Measurements from ENCODE around the gene TBC1D1. TPM values are rescaled to one million over a fixed set of nuclear protein-coding genes. Genes with fewer than 3 reads are reported as not detected.

TBC1D1 gene
- total RNA-seq, 1 experiment from 2014 or later, result 56.0 TPM

DNA sequence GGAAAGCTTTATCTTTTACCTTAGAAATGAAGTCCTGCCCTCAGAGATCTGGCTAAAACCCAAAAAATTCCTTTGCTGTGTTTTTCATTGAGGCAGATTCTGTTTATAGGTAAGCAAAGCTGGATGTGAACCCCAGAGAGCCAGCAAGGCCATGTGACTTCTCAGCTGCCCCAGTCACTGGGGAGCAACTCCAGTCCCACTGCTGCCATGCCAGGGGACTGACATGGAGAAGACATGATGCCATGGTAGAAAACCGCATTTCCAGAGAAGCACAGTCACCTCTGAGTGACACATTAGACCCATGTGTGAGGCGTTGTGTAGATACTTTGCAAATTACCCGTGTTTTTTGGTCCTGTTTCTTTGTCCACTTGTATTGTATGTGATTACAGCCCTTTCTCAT lies 114.8 kb downstream of the TBC1D1 start:
- Histone ChIP-seq H3K9me3 (ENCODE audit: control insufficient read depth, insufficient read depth, low read depth, low read length) (no peaks in the 10 kb centered on the region), H3K4me1 (ENCODE audit: control insufficient read depth, insufficient read depth, low read length) (no peaks in the 10 kb centered on the region), H3K27ac (ENCODE audit: low read length) (no peak overlapping the region), H3K4me3 (ENCODE audit: low read depth in 2 of 2, low read length in 2 of 2) (no peak overlapping the region), H3K36me3 (ENCODE audit: control insufficient read depth, insufficient read depth, low read length) (no peaks in the 10 kb centered on the region), H3K27me3 (ENCODE audit: control insufficient read depth, insufficient read depth, low read length) (no peaks in the 10 kb centered on the region)
- ChIA-PET POLR2A (no interaction called here), CTCF (no interaction called here)
- DNase-seq (ENCODE audit: low read depth, low spot score), result no peak
- intact Hi-C loops (cut with micrococcal nuclease; ENCODE audit: unreplicated experiment) (no loop called here), in situ Hi-C loops (cut with HindIII; ENCODE audit: low pct_unique_long_range_greater_than_20kb, low sequenced_read_pairs) (no loop called here)
- no peak for ATAC-seq
- no TSS peak for BruUV-seq (replicated peaks)
- TF ChIP-seq, protein P1, sequence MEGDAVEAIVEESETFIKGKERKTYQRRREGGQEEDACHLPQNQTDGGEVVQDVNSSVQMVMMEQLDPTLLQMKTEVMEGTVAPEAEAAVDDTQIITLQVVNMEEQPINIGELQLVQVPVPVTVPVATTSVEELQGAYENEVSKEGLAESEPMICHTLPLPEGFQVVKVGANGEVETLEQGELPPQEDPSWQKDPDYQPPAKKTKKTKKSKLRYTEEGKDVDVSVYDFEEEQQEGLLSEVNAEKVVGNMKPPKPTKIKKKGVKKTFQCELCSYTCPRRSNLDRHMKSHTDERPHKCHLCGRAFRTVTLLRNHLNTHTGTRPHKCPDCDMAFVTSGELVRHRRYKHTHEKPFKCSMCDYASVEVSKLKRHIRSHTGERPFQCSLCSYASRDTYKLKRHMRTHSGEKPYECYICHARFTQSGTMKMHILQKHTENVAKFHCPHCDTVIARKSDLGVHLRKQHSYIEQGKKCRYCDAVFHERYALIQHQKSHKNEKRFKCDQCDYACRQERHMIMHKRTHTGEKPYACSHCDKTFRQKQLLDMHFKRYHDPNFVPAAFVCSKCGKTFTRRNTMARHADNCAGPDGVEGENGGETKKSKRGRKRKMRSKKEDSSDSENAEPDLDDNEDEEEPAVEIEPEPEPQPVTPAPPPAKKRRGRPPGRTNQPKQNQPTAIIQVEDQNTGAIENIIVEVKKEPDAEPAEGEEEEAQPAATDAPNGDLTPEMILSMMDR (IDR thresholded peaks at IDR 0.05), result no peak
- no peak for TF ChIP-seq SIN3A (IDR thresholded peaks at IDR 0.05; ENCODE audit: borderline replicate concordance, insufficient read depth, low read depth, low read length)
- TF ChIP-seq, protein P2, sequence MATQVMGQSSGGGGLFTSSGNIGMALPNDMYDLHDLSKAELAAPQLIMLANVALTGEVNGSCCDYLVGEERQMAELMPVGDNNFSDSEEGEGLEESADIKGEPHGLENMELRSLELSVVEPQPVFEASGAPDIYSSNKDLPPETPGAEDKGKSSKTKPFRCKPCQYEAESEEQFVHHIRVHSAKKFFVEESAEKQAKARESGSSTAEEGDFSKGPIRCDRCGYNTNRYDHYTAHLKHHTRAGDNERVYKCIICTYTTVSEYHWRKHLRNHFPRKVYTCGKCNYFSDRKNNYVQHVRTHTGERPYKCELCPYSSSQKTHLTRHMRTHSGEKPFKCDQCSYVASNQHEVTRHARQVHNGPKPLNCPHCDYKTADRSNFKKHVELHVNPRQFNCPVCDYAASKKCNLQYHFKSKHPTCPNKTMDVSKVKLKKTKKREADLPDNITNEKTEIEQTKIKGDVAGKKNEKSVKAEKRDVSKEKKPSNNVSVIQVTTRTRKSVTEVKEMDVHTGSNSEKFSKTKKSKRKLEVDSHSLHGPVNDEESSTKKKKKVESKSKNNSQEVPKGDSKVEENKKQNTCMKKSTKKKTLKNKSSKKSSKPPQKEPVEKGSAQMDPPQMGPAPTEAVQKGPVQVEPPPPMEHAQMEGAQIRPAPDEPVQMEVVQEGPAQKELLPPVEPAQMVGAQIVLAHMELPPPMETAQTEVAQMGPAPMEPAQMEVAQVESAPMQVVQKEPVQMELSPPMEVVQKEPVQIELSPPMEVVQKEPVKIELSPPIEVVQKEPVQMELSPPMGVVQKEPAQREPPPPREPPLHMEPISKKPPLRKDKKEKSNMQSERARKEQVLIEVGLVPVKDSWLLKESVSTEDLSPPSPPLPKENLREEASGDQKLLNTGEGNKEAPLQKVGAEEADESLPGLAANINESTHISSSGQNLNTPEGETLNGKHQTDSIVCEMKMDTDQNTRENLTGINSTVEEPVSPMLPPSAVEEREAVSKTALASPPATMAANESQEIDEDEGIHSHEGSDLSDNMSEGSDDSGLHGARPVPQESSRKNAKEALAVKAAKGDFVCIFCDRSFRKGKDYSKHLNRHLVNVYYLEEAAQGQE (IDR thresholded peaks at IDR 0.05; ENCODE audit: insufficient read depth in 1 of 2, low read depth in 2 of 2, low read length in 1 of 2), result no peak

DNA sequence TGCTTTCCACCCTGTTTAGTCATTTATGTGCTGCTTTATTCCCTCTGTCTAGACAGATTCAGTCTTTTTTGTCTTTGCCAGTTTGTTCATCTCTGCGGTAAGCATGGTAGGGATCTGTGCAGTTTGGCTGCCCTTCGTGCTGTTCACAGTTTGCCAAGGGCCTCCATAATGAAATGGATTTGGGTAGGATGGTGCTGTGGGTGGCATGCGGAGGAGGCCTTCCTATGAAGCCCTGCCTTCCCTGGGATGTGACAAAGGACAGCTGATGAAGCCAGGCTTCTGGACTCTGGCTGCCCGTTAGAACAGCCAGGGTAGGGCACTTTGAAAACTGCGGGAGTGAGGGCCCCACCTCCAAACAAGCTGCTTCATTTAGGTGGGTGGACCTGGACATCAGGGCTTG lies 116.8 kb downstream of the TBC1D1 start:
- Histone ChIP-seq H3K4me1 (ENCODE audit: control insufficient read depth, insufficient read depth, low read length) (no peaks in the 10 kb centered on the region), H3K36me3 (ENCODE audit: control insufficient read depth, insufficient read depth, low read length) (no peaks in the 10 kb centered on the region), H3K4me3 (ENCODE audit: low read depth in 2 of 2, low read length in 2 of 2) (no peak overlapping the region), H3K27ac (ENCODE audit: low read length) (no peak overlapping the region), H3K9me3 (ENCODE audit: control insufficient read depth, insufficient read depth, low read depth, low read length) (no peaks in the 10 kb centered on the region), H3K27me3 (ENCODE audit: control insufficient read depth, insufficient read depth, low read length) (no peaks in the 10 kb centered on the region)
- in situ Hi-C loops (cut with HindIII; ENCODE audit: low pct_unique_long_range_greater_than_20kb, low sequenced_read_pairs) (no loop called here), intact Hi-C loops (cut with micrococcal nuclease; ENCODE audit: unreplicated experiment) (no loop called here)
- CTCF ChIA-PET, result no interaction called here
- POLR2A ChIA-PET, result interaction anchor here (0.6 kb wide), 1 partner anchor 16 kb away, joined by 3 read pairs; no protein-coding TSS in a partner anchor
- no TSS peak for BruUV-seq (replicated peaks)
- no peak for ATAC-seq
- DNase-seq (ENCODE audit: low read depth, low spot score), result no peak
- TF ChIP-seq POLR2AphosphoS5 (IDR thresholded peaks at IDR 0.05; ENCODE audit: low read depth, low read length) (no peak), SIN3A (IDR thresholded peaks at IDR 0.05; ENCODE audit: borderline replicate concordance, insufficient read depth, low read depth, low read length) (no peak), TCF7L2 (IDR thresholded peaks at IDR 0.05; ENCODE audit: low read depth, low read length) (no peak)
- TF ChIP-seq, protein P2 (IDR thresholded peaks at IDR 0.05; ENCODE audit: insufficient read depth in 1 of 2, low read depth in 2 of 2, low read length in 1 of 2), result no peak
- TF ChIP-seq, protein P1 (IDR thresholded peaks at IDR 0.05), result no peak
